ENCODE measurements around the gene NOXA1. TPM values are rescaled to one million over a fixed set of nuclear protein-coding genes. Genes with fewer than 3 reads are reported as not detected.

Gene NOXA1
- total and polyA plus RNA-seq, 3 experiments from 2014 or later: 0.66 to 1.3 (median 0.74) TPM

- POLR2A ChIA-PET: no interaction called here
- Histone ChIP-seq H3K4me1 (ENCODE audit: insufficient read depth, low read length) (no peaks in the 10 kb centered on the region), H3K9me3 (ENCODE audit: low read length) (no peaks in the 10 kb centered on the region), H3K4me3 (ENCODE audit: low read length) (no peak overlapping the region), H3K36me3 (ENCODE audit: insufficient read depth, low read length) (no peaks in the 10 kb centered on the region), H3K27ac (ENCODE audit: low read depth, low read length) (no peak overlapping the region), H3K27me3 (ENCODE audit: insufficient read depth, low read length, poor library complexity, severe bottlenecking) (no peaks in the 10 kb centered on the region)
- peaks cover 0 to 22% (median 4%) of the 10 kb centered on the region in 3 donors for H3K36me3 Mint-ChIP-seq
- H3K27ac Mint-ChIP-seq: peak overlapping the region in 1 of 8 donors; percentile 47
- DNase-seq: peak in 1 of 5 donors; percentile 41
- no peak overlapping the region for H3K4me3 Mint-ChIP-seq
- peaks cover 0 to 4% of the 10 kb centered on the region in 2 donors for H3K27me3 Mint-ChIP-seq
- CTCF ChIA-PET: no interaction called here
- H3K4me1 Mint-ChIP-seq: peaks cover 0 to 5% (median 0%) of the 10 kb centered on the region in 3 donors
- peaks cover 13 to 21% (median 20%) of the 10 kb centered on the region in 5 donors for H3K9me3 Mint-ChIP-seq
Observed at GRCh38 chr9:137477778-137478612, 54.8 kb downstream of the NOXA1 start.

- peak in 1 of 5 donors; percentile 25 for DNase-seq
- H3K9me3 Mint-ChIP-seq: peaks cover 12 to 17% (median 14%) of the 10 kb centered on the region in 5 donors
- H3K27ac ChIP-seq (ENCODE audit: low read depth, low read length): no peak overlapping the region
- peaks cover 0 to 5% (median 0%) of the 10 kb centered on the region in 3 donors for H3K4me1 Mint-ChIP-seq
- H3K4me3 Mint-ChIP-seq: no peak overlapping the region
- CTCF ChIA-PET: no interaction called here
- POLR2A ChIA-PET: no interaction called here
- H3K4me1 ChIP-seq (ENCODE audit: insufficient read depth, low read length): no peaks in the 10 kb centered on the region
- H3K36me3 ChIP-seq (ENCODE audit: insufficient read depth, low read length): no peaks in the 10 kb centered on the region
- H3K36me3 Mint-ChIP-seq: peaks cover 0 to 16% (median 4%) of the 10 kb centered on the region in 3 donors
- H3K27me3 ChIP-seq (ENCODE audit: insufficient read depth, low read length, poor library complexity, severe bottlenecking): no peaks in the 10 kb centered on the region
- H3K9me3 ChIP-seq (ENCODE audit: low read length): no peaks in the 10 kb centered on the region
- H3K27me3 Mint-ChIP-seq: peaks cover 0 to 4% of the 10 kb centered on the region in 2 donors
- no peak overlapping the region for H3K4me3 ChIP-seq (ENCODE audit: low read length)
- H3K27ac Mint-ChIP-seq: no peak overlapping the region
Observed at GRCh38 chr9:137478613-137478961, 55.4 kb downstream of the NOXA1 start.

GRCh38 chr9:137478962-137479861 is 56.0 kb downstream of the NOXA1 start:
- Histone ChIP-seq H3K4me3 (ENCODE audit: low read length) (no peak overlapping the region), H3K27me3 (ENCODE audit: insufficient read depth, low read length, poor library complexity, severe bottlenecking) (no peaks in the 10 kb centered on the region), H3K36me3 (ENCODE audit: insufficient read depth, low read length) (no peaks in the 10 kb centered on the region), H3K9me3 (ENCODE audit: low read length) (no peaks in the 10 kb centered on the region), H3K27ac (ENCODE audit: low read depth, low read length) (no peak overlapping the region), H3K4me1 (ENCODE audit: insufficient read depth, low read length) (no peaks in the 10 kb centered on the region)
- CTCF ChIA-PET: no interaction called here
- Mint-ChIP-seq H3K27ac (peak overlapping the region in 2 of 8 donors; percentile 47 to 93), H3K4me1 (peaks cover 0 to 5% (median 0%) of the 10 kb centered on the region in 3 donors), H3K36me3 (peaks cover 0 to 11% (median 3%) of the 10 kb centered on the region in 3 donors), H3K4me3 (no peak overlapping the region), H3K27me3 (peaks cover 0 to 4% of the 10 kb centered on the region in 2 donors), H3K9me3 (peaks cover 7 to 12% (median 11%) of the 10 kb centered on the region in 5 donors)
- POLR2A ChIA-PET: no interaction called here
- DNase-seq: peak in 1 of 5 donors; percentile 41

GRCh38 chr9:137479892-137480685 is 56.9 kb downstream of the NOXA1 start:
- peaks cover 3 to 9% (median 7%) of the 10 kb centered on the region in 5 donors for H3K9me3 Mint-ChIP-seq
- H3K27me3 Mint-ChIP-seq: peaks cover 0 to 4% of the 10 kb centered on the region in 2 donors
- H3K36me3 Mint-ChIP-seq: peaks cover 0 to 8% (median 1%) of the 10 kb centered on the region in 3 donors
- no peak overlapping the region for H3K4me3 Mint-ChIP-seq
- Histone ChIP-seq H3K4me1 (ENCODE audit: insufficient read depth, low read length) (no peaks in the 10 kb centered on the region), H3K27me3 (ENCODE audit: insufficient read depth, low read length, poor library complexity, severe bottlenecking) (no peaks in the 10 kb centered on the region), H3K9me3 (ENCODE audit: low read length) (no peaks in the 10 kb centered on the region), H3K36me3 (ENCODE audit: insufficient read depth, low read length) (no peaks in the 10 kb centered on the region), H3K27ac (ENCODE audit: low read depth, low read length) (no peak overlapping the region), H3K4me3 (ENCODE audit: low read length) (no peak overlapping the region)
- DNase-seq: peak in 1 of 5 donors; percentile 30
- ChIA-PET CTCF (no interaction called here), POLR2A (no interaction called here)
- peaks cover 0 to 5% (median 0%) of the 10 kb centered on the region in 3 donors for H3K4me1 Mint-ChIP-seq
- peak overlapping the region in 2 of 8 donors; percentile 47 to 93 for H3K27ac Mint-ChIP-seq

GRCh38 chr9:137480686-137481683 is 57.8 kb downstream of the NOXA1 start:
- peaks cover 0 to 4% of the 10 kb centered on the region in 2 donors for H3K27me3 Mint-ChIP-seq
- H3K4me1 Mint-ChIP-seq: peaks cover 0 to 5% (median 0%) of the 10 kb centered on the region in 3 donors
- ChIA-PET POLR2A (no interaction called here), CTCF (no interaction called here)
- H3K36me3 Mint-ChIP-seq: peaks cover 0 to 3% (median 0%) of the 10 kb centered on the region in 3 donors
- Histone ChIP-seq H3K9me3 (ENCODE audit: low read length) (no peaks in the 10 kb centered on the region), H3K4me1 (ENCODE audit: insufficient read depth, low read length) (no peaks in the 10 kb centered on the region), H3K4me3 (ENCODE audit: low read length) (no peak overlapping the region), H3K36me3 (ENCODE audit: insufficient read depth, low read length) (no peaks in the 10 kb centered on the region), H3K27ac (ENCODE audit: low read depth, low read length) (no peak overlapping the region), H3K27me3 (ENCODE audit: insufficient read depth, low read length, poor library complexity, severe bottlenecking) (no peaks in the 10 kb centered on the region)
- peak in 1 of 5 donors; percentile 32 for DNase-seq
- H3K4me3 Mint-ChIP-seq: no peak overlapping the region
- H3K9me3 Mint-ChIP-seq: peaks cover 0 to 2% (median 2%) of the 10 kb centered on the region in 5 donors
- no peak overlapping the region for H3K27ac Mint-ChIP-seq

- Mint-ChIP-seq H3K9me3 (no peaks in the 10 kb centered on the region), H3K4me3 (no peak overlapping the region), H3K4me1 (peaks cover 0 to 5% (median 0%) of the 10 kb centered on the region in 3 donors), H3K27ac (peak overlapping the region in 1 of 8 donors; percentile 3), H3K27me3 (peaks cover 0 to 4% of the 10 kb centered on the region in 2 donors), H3K36me3 (no peaks in the 10 kb centered on the region)
- DNase-seq: no peak
- no peaks in the 10 kb centered on the region for H3K4me1 ChIP-seq (ENCODE audit: insufficient read depth, low read length)
- no peaks in the 10 kb centered on the region for H3K9me3 ChIP-seq (ENCODE audit: low read length)
- H3K27ac ChIP-seq (ENCODE audit: low read depth, low read length): no peak overlapping the region
- ChIA-PET CTCF (no interaction called here), POLR2A (no interaction called here)
- no peaks in the 10 kb centered on the region for H3K27me3 ChIP-seq (ENCODE audit: insufficient read depth, low read length, poor library complexity, severe bottlenecking)
- no peaks in the 10 kb centered on the region for H3K36me3 ChIP-seq (ENCODE audit: insufficient read depth, low read length)
- H3K4me3 ChIP-seq (ENCODE audit: low read length): no peak overlapping the region
Observed at GRCh38 chr9:137482094-137482781, 59.0 kb downstream of the NOXA1 start.
